Neuronal stem cell (in vitro differentiated cells): Measurements from ENCODE around the gene FBF1. TPM values are rescaled to one million over a fixed set of nuclear protein-coding genes. Genes with fewer than 3 reads are reported as not detected.

ENCODE experiments used
- DNase-seq: peaks from one replicate; pipeline ENCODE4 v3.0.0-alpha.2; 2013; ENCODE audit warnings: low spot score
- H2AFZ ChIP-seq: one replicate; pipeline ENCODE4 v1.6.1; 2013; ENCODE audit warnings: mild to moderate bottlenecking, low read length, inconsistent platforms
- H2AK5ac ChIP-seq: 2 replicates; pipeline ENCODE4 v1.6.1; 2013; ENCODE audit warnings: low read depth, mild to moderate bottlenecking, inconsistent platforms, low read length, moderate library complexity, mixed read lengths
- H2BK120ac ChIP-seq: 2 replicates; pipeline ENCODE4 v1.6.1; 2013; ENCODE audit warnings: low read depth, mild to moderate bottlenecking, inconsistent platforms, low read length, moderate library complexity, mixed read lengths
- H2BK12ac ChIP-seq: one replicate; pipeline ENCODE4 v1.6.1; 2013; ENCODE audit warnings: low read length, inconsistent platforms
- H2BK15ac ChIP-seq: 2 replicates; pipeline ENCODE4 v1.6.1; 2013; ENCODE audit warnings: mild to moderate bottlenecking, low read length, inconsistent platforms, mixed read lengths
- H2BK5ac ChIP-seq: one replicate; pipeline ENCODE4 v1.6.1; 2013; ENCODE audit warnings: inconsistent platforms, mild to moderate bottlenecking, low read length, moderate library complexity
- H3K14ac ChIP-seq: one replicate; pipeline ENCODE4 v1.6.1; 2013; ENCODE audit warnings: low read length, inconsistent platforms
- H3K18ac ChIP-seq: 2 replicates; pipeline ENCODE4 v1.6.1; 2013; ENCODE audit warnings: low read length, inconsistent platforms
- H3K23ac ChIP-seq: 2 replicates; pipeline ENCODE4 v1.6.1; 2013; ENCODE audit warnings: low read depth, mild to moderate bottlenecking, mixed read lengths, low read length, inconsistent platforms; ENCODE audit not compliant: poor library complexity
- H3K27ac ChIP-seq: replicated peaks from 3 replicates; pipeline ENCODE4 v1.5.1; 2013; ENCODE audit warnings: low read length, inconsistent platforms
- H3K27me3 ChIP-seq, 3 experiments: 2 replicates each; pipeline ENCODE4 v1.6.1; 2013; ENCODE audit warnings: low read length in 3 of 3, mild to moderate bottlenecking in 2 of 3, inconsistent platforms in 1 of 3, low read depth in 1 of 3, mixed read lengths in 1 of 3, moderate library complexity in 1 of 3; ENCODE audit not compliant: control insufficient read depth in 3 of 3, insufficient read depth in 3 of 3
- H3K36me3 ChIP-seq, 2 donors: replicated peaks in 1 of 2; 2 replicates each; pipeline ENCODE4 v1.6.1; 2013; ENCODE audit warnings: low read length in 2 of 2; ENCODE audit not compliant: control insufficient read depth in 2 of 2, insufficient read depth in 2 of 2
- H3K4ac ChIP-seq: 2 replicates; pipeline ENCODE4 v1.6.1; 2013; ENCODE audit warnings: inconsistent platforms, mild to moderate bottlenecking, low read length, moderate library complexity
- H3K4me1 ChIP-seq, 2 donors: 1 replicate in 1 of 2; 2 replicates in 1 of 2; pipeline ENCODE4 v1.6.1; 2013; ENCODE audit warnings: low read length in 2 of 2, low read depth in 1 of 2; ENCODE audit not compliant: control insufficient read depth in 2 of 2, insufficient read depth in 1 of 2
- H3K4me2 ChIP-seq: one replicate; pipeline ENCODE4 v1.6.1; 2013; ENCODE audit warnings: mild to moderate bottlenecking, low read length, inconsistent platforms; ENCODE audit not compliant: insufficient read depth, poor library complexity, severe bottlenecking
- H3K4me3 ChIP-seq, 2 donors: 2 replicates each; pipeline ENCODE4 v1.5.1; 2013; ENCODE audit warnings: low read length in 2 of 2, mild to moderate bottlenecking in 2 of 2, inconsistent platforms in 1 of 2, moderate library complexity in 1 of 2
- H3K79me1 ChIP-seq: one replicate; pipeline ENCODE4 v1.6.1; 2013; ENCODE audit warnings: low read depth, mild to moderate bottlenecking, inconsistent platforms, low read length, moderate library complexity
- H3K9ac ChIP-seq: one replicate; pipeline ENCODE4 v1.6.1; 2013; ENCODE audit warnings: mild to moderate bottlenecking, low read depth, low read length, inconsistent platforms; ENCODE audit not compliant: poor library complexity
- H3K9me3 ChIP-seq, 2 donors: replicated peaks in 1 of 2; 2 replicates each; pipeline versions ENCODE3 to v1.6.1; 2013; ENCODE audit warnings: low read length in 2 of 2, mild to moderate bottlenecking in 2 of 2, inconsistent platforms in 1 of 2, low read depth in 1 of 2, mixed read lengths in 1 of 2, moderate library complexity in 1 of 2; ENCODE audit not compliant: control insufficient read depth in 2 of 2, insufficient read depth in 1 of 2
- H4K8ac ChIP-seq: one replicate; pipeline ENCODE4 v1.6.1; 2013; ENCODE audit warnings: low read depth, mild to moderate bottlenecking, inconsistent platforms, low read length, moderate library complexity
- H4K91ac ChIP-seq: one replicate; pipeline ENCODE4 v1.6.1; 2013; ENCODE audit warnings: low read length, low read depth, mild to moderate bottlenecking, inconsistent platforms; ENCODE audit not compliant: poor library complexity
- WGBS, 2 donors: extraction: QIAGEN DNeasy Blood & Tissue Kit; methylation state at CpG; one replicate each; pipeline ENCODE4 v1.1.7; 2013; ENCODE audit warnings: missing lambda C conversion rate in 2 of 2, mixed read lengths in 1 of 2; ENCODE audit not compliant: insufficient read length in 2 of 2, insufficient replicate concordance in 1 of 2; ENCODE audit errors: extremely low coverage in 2 of 2; 5-methylcytosine and 5-hydroxymethylcytosine counted together
- polyA plus RNA-seq, 2 experiments: library from polyadenylated mRNA; stranded (reverse); fragments of 200-250 nt; gene quantifications; one replicate each; pipeline ENCODE4 v1.2.3, GENCODE V29; 2013

FBF1 gene, protein sequence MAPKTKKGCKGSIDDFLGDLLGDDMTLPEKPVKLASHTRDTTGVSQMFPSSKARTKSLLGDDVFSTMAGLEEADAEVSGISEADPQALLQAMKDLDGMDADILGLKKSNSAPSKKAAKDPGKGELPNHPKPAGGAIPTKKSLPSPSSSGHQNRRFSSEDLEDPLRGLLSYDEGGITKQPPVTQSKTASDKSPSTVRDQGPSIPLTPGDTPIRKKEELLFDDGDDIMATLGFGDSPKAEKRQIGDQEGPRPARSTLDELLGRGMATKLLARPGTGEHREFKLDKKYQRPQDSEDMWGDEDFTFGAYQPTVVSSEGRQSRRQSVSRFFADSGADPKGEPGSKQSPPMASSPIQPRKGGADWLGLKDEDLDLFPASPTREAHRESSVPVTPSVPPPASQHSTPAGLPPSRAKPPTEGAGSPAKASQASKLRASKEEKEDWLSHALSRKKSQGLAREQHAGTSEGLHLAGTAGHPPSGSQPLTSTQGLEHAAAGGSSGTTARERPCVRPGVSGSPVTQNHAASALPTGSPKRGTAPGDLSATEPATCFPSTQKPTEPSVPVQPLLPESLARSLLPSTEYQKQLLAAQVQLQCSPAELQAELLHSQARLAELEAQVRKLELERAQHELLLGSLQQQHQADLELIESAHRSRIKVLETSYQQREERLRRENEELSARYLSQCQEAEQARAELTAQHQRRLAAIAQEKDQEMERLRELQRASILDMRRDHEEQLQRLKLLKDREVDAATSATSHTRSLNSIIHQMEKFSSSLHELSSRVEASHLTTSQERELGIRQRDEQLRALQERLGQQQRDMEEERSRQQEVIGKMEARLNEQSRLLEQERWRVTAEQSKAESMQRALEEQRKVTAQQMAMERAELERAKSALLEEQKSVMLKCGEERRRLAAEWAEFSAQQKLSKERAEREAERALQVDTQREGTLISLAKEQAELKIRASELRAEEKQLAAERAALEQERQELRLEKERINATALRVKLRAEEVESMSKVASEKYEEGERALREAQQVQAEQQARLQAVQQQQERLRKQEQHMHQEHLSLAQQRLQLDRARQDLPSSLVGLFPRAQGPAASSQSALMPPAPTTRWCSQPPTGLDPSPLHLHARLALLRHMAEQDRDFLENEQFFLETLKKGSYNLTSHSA
- polyA plus RNA-seq (2013, experiment 1 of 2), result 6.6 TPM
- polyA plus RNA-seq (2013, experiment 2 of 2), result 6.9 TPM

DNA sequence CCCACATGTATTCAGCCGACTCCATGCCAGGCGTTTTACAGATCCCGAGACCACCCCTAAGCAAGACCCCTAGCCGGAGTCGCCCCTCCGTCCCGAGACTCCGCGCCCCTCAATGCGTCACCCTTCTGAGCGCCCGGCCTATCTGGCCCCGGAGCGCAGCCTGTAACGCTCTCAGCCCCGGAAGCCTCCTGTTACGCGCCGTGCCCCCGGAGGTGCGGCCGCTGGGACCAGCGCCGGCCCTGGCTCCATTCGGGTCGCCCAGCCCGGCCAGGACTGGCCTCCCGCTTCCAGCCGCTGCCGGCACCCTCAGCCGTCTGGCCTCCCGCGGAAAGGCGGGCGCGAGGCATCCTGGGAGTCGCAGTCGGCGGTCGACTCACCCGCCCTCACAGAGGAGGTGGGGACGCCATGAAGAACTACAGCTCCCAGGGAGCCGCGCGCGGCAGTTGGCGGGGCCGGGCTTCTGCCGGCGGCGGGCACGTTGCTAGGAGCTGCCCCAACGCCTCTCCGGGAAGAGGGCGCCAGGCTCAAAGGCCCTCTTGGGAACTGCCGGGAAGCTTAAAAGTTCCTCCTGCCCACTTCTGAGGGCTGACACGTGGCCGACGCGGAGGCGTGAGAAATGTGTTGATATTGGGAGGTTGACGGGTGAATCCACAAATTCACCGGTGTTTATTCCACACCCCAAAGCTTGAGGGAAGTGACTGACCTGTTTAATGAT lies at the start of gene FBF1:
TSS of gene FBF1 (minus strand) at position 316 of the 715 bp plus-strand sequence. CDS start 2,893 bp downstream, outside the sequence.
- WGBS, 2 donors, result no CpG with 5 or more reads among the region's 63 CpGs
- no peak within 1 kb of the TSS for H3K27ac ChIP-seq
- H3K23ac ChIP-seq, result peak within 1 kb of the TSS; percentile 95
- H3K9ac ChIP-seq, result peak within 1 kb of the TSS; percentile 97
- H3K36me3 ChIP-seq, result peaks cover 0 to 15% of the 10 kb centered on the region in 2 donors
- peak within 1 kb of the TSS; percentile 99 for H3K18ac ChIP-seq
- H3K4ac ChIP-seq, result no peak within 1 kb of the TSS
- no peaks in the 10 kb centered on the region for H3K9me3 ChIP-seq
- H2BK120ac ChIP-seq, result peak within 1 kb of the TSS; percentile 82
- peak; percentile 91 for DNase-seq
- H4K91ac ChIP-seq, result no peak within 1 kb of the TSS
- H2AK5ac ChIP-seq, result no peak within 1 kb of the TSS
- H2BK5ac ChIP-seq, result peak within 1 kb of the TSS; percentile 32
- H2BK12ac ChIP-seq, result no peak within 1 kb of the TSS
- peaks cover 2 to 4% of the 10 kb centered on the region in 2 donors for H3K4me1 ChIP-seq
- no peak within 1 kb of the TSS for H2BK15ac ChIP-seq
- H3K27me3 ChIP-seq, result peaks cover 0 to 3% (median 0%) of the 10 kb centered on the region in 3 experiments
- H3K14ac ChIP-seq, result peak within 1 kb of the TSS; percentile 99
- no peaks in the 10 kb centered on the region for H3K79me1 ChIP-seq
- peak within 1 kb of the TSS; percentile 67 for H3K4me2 ChIP-seq
- peak within 1 kb of the TSS; percentile 99 for H2AFZ ChIP-seq
- H4K8ac ChIP-seq, result peak within 1 kb of the TSS; percentile 78
- peak within 1 kb of the TSS; percentile 92 to 94 for H3K4me3 ChIP-seq

GRCh38 chr17:75987041-75987440 lies 46.2 kb upstream of the FBF1 start:
- no peak overlapping the region for H4K91ac ChIP-seq
- no peak overlapping the region for H2AFZ ChIP-seq
- H3K9me3 ChIP-seq, result no peaks in the 10 kb centered on the region
- no peak overlapping the region for H2BK120ac ChIP-seq
- no CpG with 5 or more reads among the region's 4 CpGs for WGBS, 2 donors
- no peak overlapping the region for H4K8ac ChIP-seq
- no peak overlapping the region for H3K4me3 ChIP-seq
- H2BK5ac ChIP-seq, result no peak overlapping the region
- H3K4ac ChIP-seq, result no peak overlapping the region
- no peak overlapping the region for H2BK15ac ChIP-seq
- no peaks in the 10 kb centered on the region for H3K4me1 ChIP-seq
- H3K36me3 ChIP-seq, result peaks cover 2 to 14% of the 10 kb centered on the region in 2 donors
- no peak overlapping the region for H3K9ac ChIP-seq
- no peaks in the 10 kb centered on the region for H3K27me3 ChIP-seq
- H2AK5ac ChIP-seq, result no peak overlapping the region
- no peak overlapping the region for H3K14ac ChIP-seq
- no peak overlapping the region for H3K18ac ChIP-seq
- H3K79me1 ChIP-seq, result no peaks in the 10 kb centered on the region
- H2BK12ac ChIP-seq, result no peak overlapping the region
- H3K4me2 ChIP-seq, result no peak overlapping the region
- no peak overlapping the region for H3K27ac ChIP-seq
- DNase-seq, result no peak
- no peak overlapping the region for H3K23ac ChIP-seq

DNA sequence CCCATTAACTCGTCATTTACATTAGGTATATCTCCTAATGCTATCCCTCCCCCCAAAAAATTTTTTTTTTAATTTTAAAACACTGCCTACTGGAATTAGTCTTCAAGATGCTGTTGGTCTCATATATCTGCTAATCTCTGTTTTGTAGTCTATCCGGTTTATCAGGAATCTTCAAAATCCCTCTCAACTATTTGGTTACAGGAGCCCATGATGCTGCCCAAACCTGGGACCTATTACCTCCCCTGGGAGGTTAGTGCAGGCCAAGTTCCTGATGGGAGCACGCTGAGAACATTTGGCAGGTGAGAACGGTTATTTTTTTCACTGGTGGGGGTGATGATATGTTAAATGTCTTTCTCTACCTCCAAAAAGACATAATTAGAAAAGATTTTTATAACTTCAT lies 45.1 kb upstream of the FBF1 start:
- H3K27ac ChIP-seq, result no peak overlapping the region
- no peak overlapping the region for H2BK12ac ChIP-seq
- no peak overlapping the region for H3K4ac ChIP-seq
- no peak overlapping the region for H3K14ac ChIP-seq
- no peaks in the 10 kb centered on the region for H3K79me1 ChIP-seq
- no peak overlapping the region for H2BK15ac ChIP-seq
- H3K18ac ChIP-seq, result no peak overlapping the region
- no peak overlapping the region for H2BK5ac ChIP-seq
- H2BK120ac ChIP-seq, result no peak overlapping the region
- H4K8ac ChIP-seq, result no peak overlapping the region
- no peak overlapping the region for H4K91ac ChIP-seq
- no peak overlapping the region for H2AK5ac ChIP-seq
- no peaks in the 10 kb centered on the region for H3K27me3 ChIP-seq
- peaks cover 0 to 4% of the 10 kb centered on the region in 2 donors for H3K36me3 ChIP-seq
- DNase-seq, result no peak
- no peaks in the 10 kb centered on the region for H3K9me3 ChIP-seq
- WGBS, 2 donors, result no CpG with 5 or more reads among the region's 4 CpGs
- no peak overlapping the region for H3K23ac ChIP-seq
- H2AFZ ChIP-seq, result no peak overlapping the region
- H3K4me1 ChIP-seq, result no peaks in the 10 kb centered on the region
- no peak overlapping the region for H3K4me2 ChIP-seq
- H3K9ac ChIP-seq, result no peak overlapping the region
- H3K4me3 ChIP-seq, result no peak overlapping the region
